GM23338 (cell line): Measurements from ENCODE around the gene LGALS14. TPM values are rescaled to one million over a fixed set of nuclear protein-coding genes. Genes with fewer than 3 reads are reported as not detected.

Source experiments
- ATAC-seq: fragments of 200-7000 bp; cut with Tn5 transposase; 3 replicates; pipeline ENCODE4 v1.9.1; 2020
- DNase-seq: peaks from one replicate; pipeline ENCODE4 v3.0.0-alpha.2; 2015; ENCODE audit warnings: low spot score
- H2AFZ ChIP-seq: fragments of 200-600 bp; sonication (generic); 2 replicates; pipeline ENCODE4 v1.8.0; 2016; ENCODE audit warnings: antibody characterized with exemption, mild to moderate bottlenecking, moderate library complexity
- H3F3A ChIP-seq: fragments of 200-600 bp; sonication (generic); replicated peaks from 2 replicates; pipeline ENCODE4 v1.8.0; 2017; ENCODE audit warnings: antibody characterized with exemption, mixed run types, low read depth
- H3K27ac ChIP-seq: fragments of 200-600 bp; sonication (generic); 2 replicates; pipeline ENCODE4 v1.6.1; 2016; ENCODE audit warnings: low read depth
- H3K27me3 ChIP-seq: fragments of 200-600 bp; sonication (generic); 2 replicates; pipeline ENCODE4 v1.8.0; 2016; ENCODE audit warnings: mild to moderate bottlenecking, mixed run types, moderate library complexity; ENCODE audit not compliant: insufficient read depth
- H3K36me3 ChIP-seq: fragments of 200-600 bp; sonication (generic); 2 replicates; pipeline ENCODE4 v1.8.0; 2016; ENCODE audit warnings: mild to moderate bottlenecking; ENCODE audit not compliant: insufficient read depth
- H3K4me1 ChIP-seq: fragments of 200-600 bp; sonication (generic); 2 replicates; pipeline ENCODE4 v1.8.0; 2016; ENCODE audit warnings: mild to moderate bottlenecking, moderate library complexity; ENCODE audit not compliant: insufficient read depth
- H3K4me2 ChIP-seq: fragments of 200-600 bp; sonication (generic); 2 replicates; pipeline ENCODE4 v1.7.1; 2017; ENCODE audit warnings: mixed run types
- H3K4me3 ChIP-seq: fragments of 200-600 bp; sonication (generic); 2 replicates; pipeline ENCODE4 v1.6.1; 2016; ENCODE audit warnings: mixed run types
- H3K79me2 ChIP-seq: fragments of 200-600 bp; sonication (generic); replicated peaks from 2 replicates; pipeline ENCODE4 v1.8.0; 2017; ENCODE audit warnings: mild to moderate bottlenecking; ENCODE audit not compliant: insufficient read depth
- H3K9me2 ChIP-seq: fragments of 200-600 bp; sonication (generic); 2 replicates; pipeline ENCODE4 v1.8.0; 2017; ENCODE audit not compliant: insufficient read depth
- H4K20me1 ChIP-seq: fragments of 200-600 bp; sonication (generic); replicated peaks from 2 replicates; pipeline ENCODE4 v1.8.0; 2017; ENCODE audit warnings: mild to moderate bottlenecking; ENCODE audit not compliant: insufficient read depth
- H3K27ac Mint-ChIP-seq: 2 replicates; pipeline ENCODE4 v1.8.0; 2020; ENCODE audit warnings: inconsistent platforms, mild to moderate bottlenecking, moderate library complexity, mixed read lengths
- H3K27me3 Mint-ChIP-seq: 3 replicates; pipeline ENCODE4 v1.8.0; 2022; ENCODE audit warnings: low read depth, mild to moderate bottlenecking, moderate library complexity, mixed read lengths, inconsistent platforms; ENCODE audit not compliant: insufficient read depth, poor library complexity
- H3K36me3 Mint-ChIP-seq: 3 replicates; pipeline ENCODE4 v1.8.0; 2021; ENCODE audit warnings: low read depth, mild to moderate bottlenecking, inconsistent platforms, moderate library complexity, mixed read lengths
- H3K4me1 Mint-ChIP-seq: 3 replicates; pipeline ENCODE4 v1.8.0; 2020; ENCODE audit warnings: mild to moderate bottlenecking, inconsistent platforms, mixed read lengths
- H3K4me3 Mint-ChIP-seq: 3 replicates; pipeline ENCODE4 v1.8.0; 2021; ENCODE audit warnings: moderate library complexity, mild to moderate bottlenecking, inconsistent platforms, mixed read lengths
- H3K9me3 Mint-ChIP-seq: 3 replicates; pipeline ENCODE4 v1.8.0; 2020; ENCODE audit warnings: moderate library complexity, mild to moderate bottlenecking, inconsistent platforms, mixed read lengths
- EZH2 ChIP-seq: fragments of 200-600 bp; sonication (generic); IDR thresholded peaks from one replicate; pipeline ENCODE4 v1.8.0; 2017; ENCODE audit warnings: antibody characterized with exemption, mild to moderate bottlenecking, low read depth; ENCODE audit not compliant: unreplicated experiment
- JUNB ChIP-seq: IDR thresholded peaks from one replicate; pipeline ENCODE4 v1.6.1; 2016; ENCODE audit warnings: antibody characterized with exemption; ENCODE audit not compliant: unreplicated experiment
- STAT1 ChIP-seq: IDR thresholded peaks from one replicate; pipeline ENCODE4 v1.6.1; 2016; ENCODE audit warnings: antibody characterized with exemption; ENCODE audit not compliant: unreplicated experiment
- ZNF462 ChIP-seq: fragments of 250-450 bp; sonication (Bioruptor Pico); IDR thresholded peaks from 2 replicates; pipeline ENCODE4 v1.5.0; 2020; ENCODE audit warnings: mild to moderate bottlenecking, moderate library complexity
- long read RNA-seq: library from polyadenylated mRNA; unstranded; transcript quantifications from one replicate; pipeline ENCODE4 v2.0.0, GENCODE V29; 2020; ENCODE audit not compliant: unreplicated experiment
- polyA plus RNA-seq: library from polyadenylated mRNA; unstranded; fragments of >200 nt; fragmentation: Nextera tagmentation; extraction: Ambion mirVana; gene quantifications from 2 replicates; pipeline ENCODE4 v1.2.1, GENCODE V29; 2016
- total RNA-seq: library from RNA; depleted of rRNA; stranded (reverse); fragments of >200 nt; shearing (Covaris generic); gene quantifications from 2 replicates; pipeline ENCODE4 v1.2.3, GENCODE V29; 2014; rRNA removed

The LGALS14 gene, protein sequence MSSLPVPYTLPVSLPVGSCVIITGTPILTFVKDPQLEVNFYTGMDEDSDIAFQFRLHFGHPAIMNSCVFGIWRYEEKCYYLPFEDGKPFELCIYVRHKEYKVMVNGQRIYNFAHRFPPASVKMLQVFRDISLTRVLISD
- not detected in 2 replicates for total RNA-seq
- not detected in 2 replicates for polyA plus RNA-seq
- long read RNA-seq, result 0 reads

DNA sequence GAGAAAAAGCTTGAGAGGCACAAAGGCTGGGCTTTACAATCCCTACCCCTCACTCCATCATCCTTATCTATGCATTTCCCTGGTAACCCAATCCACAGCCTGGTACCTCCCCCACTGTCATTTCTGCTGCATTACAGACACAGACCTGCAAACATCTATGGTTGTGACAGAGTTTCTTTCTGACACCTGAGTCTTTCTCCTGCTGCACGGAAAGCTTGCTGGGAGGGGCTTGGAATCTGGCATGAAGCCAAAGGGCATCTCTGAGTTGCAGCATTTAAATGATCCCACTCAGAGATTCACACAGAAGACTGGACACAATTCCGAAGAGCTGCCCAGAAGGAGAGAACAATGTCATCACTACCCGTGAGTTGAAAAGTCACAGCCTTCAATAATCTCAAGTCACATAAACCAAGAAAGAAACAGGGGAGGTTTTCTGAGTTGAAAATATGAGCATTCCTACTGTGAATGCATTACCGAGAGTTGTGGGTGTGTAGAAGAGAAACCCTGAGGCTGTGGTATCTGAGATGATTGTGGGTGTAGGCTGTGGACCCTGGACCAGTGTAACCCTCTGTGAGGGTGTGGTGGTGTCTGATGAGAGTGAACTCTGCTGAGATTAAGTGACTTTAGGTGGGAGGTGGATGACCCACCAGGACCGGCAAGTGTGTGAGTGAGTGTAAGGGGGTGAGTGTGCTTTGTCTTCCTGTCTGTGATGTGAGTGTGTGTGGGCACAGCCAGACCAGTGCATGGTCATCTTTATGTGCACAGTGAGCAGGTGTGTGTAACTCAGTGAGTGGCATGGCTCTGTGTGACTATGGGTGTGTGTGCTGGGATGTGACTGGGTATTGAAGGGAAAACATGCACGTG, at the start of gene LGALS14:
LGALS14 (plus strand) TSS at position 301 of the 864 bp plus-strand sequence; CDS start at position 349, 48 bp downstream.
- Mint-ChIP-seq H3K4me1 (no peaks in the 10 kb centered on the region), H3K27ac (no peak within 1 kb of the TSS), H3K9me3 (no peaks in the 10 kb centered on the region), H3K27me3 (no peaks in the 10 kb centered on the region), H3K36me3 (no peaks in the 10 kb centered on the region), H3K4me3 (no peak within 1 kb of the TSS)
- Histone ChIP-seq H3K4me1 (no peaks in the 10 kb centered on the region), H3K79me2 (no peaks in the 10 kb centered on the region), H4K20me1 (no peaks in the 10 kb centered on the region), H3K27ac (no peak within 1 kb of the TSS), H3K36me3 (no peaks in the 10 kb centered on the region), H3F3A (no peaks in the 10 kb centered on the region), H3K9me2 (no peaks in the 10 kb centered on the region), H3K4me2 (no peak within 1 kb of the TSS), H3K4me3 (no peak within 1 kb of the TSS), H2AFZ (no peak within 1 kb of the TSS), H3K27me3 (no peaks in the 10 kb centered on the region)
- TF ChIP-seq ZNF462 (CRISPR knock-in tag) (no peak), STAT1 (no peak)
- DNase-seq (no peak), ATAC-seq (no peak)

DNA sequence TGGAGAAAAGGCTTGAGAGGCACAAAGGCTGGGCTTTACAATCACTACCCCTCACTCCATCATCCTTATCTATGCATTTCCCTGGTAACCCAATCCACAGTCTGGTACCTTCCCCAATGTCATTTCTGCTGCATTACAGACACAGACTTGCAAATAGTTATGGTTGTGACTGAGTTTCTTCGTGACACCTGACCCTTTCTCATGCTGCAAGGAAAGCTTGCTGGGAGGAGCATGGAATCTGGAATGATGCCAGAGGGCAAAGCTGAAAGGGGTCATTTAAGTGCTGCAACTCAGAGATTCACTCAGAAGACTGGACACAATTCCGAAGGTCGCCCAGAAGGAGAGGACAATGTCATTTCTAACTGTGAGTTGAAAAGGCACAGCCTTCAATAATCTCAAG, 48.7 kb upstream of the LGALS14 start, which contains the start of gene LGALS16:
LGALS16 (plus strand) TSS at position 301 of the 400 bp plus-strand sequence; CDS start at position 350, 49 bp downstream.
- no peaks in the 10 kb centered on the region for H4K20me1 ChIP-seq
- H3K4me1 ChIP-seq, result no peaks in the 10 kb centered on the region
- Mint-ChIP-seq H3K9me3 (no peaks in the 10 kb centered on the region), H3K27ac (no peak within 1 kb of the TSS), H3K4me3 (no peak within 1 kb of the TSS), H3K36me3 (no peaks in the 10 kb centered on the region), H3K27me3 (peaks cover 9% of the 10 kb centered on the region), H3K4me1 (no peaks in the 10 kb centered on the region)
- H2AFZ ChIP-seq, result no peak within 1 kb of the TSS
- no peak within 1 kb of the TSS for H3K27ac ChIP-seq
- no peak within 1 kb of the TSS for H3K4me2 ChIP-seq
- no peak within 1 kb of the TSS for H3K4me3 ChIP-seq
- H3F3A ChIP-seq, result no peaks in the 10 kb centered on the region
- ATAC-seq (no peak), DNase-seq (no peak)
- no peaks in the 10 kb centered on the region for H3K36me3 ChIP-seq
- H3K9me2 ChIP-seq, result no peaks in the 10 kb centered on the region
- no peaks in the 10 kb centered on the region; the same call in none of the 2 replicates for H3K27me3 ChIP-seq
- H3K79me2 ChIP-seq, result no peaks in the 10 kb centered on the region
- TF ChIP-seq JUNB (no peak), EZH2 (no peak)
